Left cardiac atrium (tissue), 4 donors: Measurements from ENCODE around the gene IL10RB. TPM values are rescaled to one million over a fixed set of nuclear protein-coding genes. Genes with fewer than 3 reads are reported as not detected.
A peak's percentile ranks its signal among the peaks of the same experiment; 100 is the strongest.
"Not testable (repeated sequence)": the region's sequence is repeated elsewhere in the genome, so short reads cannot be mapped to it uniquely, and the experiment has no call there.

Source experiments
- ATAC-seq, 2 donors: fragments of 200-7000 bp; cut with Tn5 transposase; one replicate each; pipeline ENCODE4 v1.9.1; 2020; ENCODE audit warnings: mild to moderate bottlenecking in 2 of 2, moderate library complexity in 2 of 2
- DNase-seq: peaks from one replicate; pipeline ENCODE4 v3.0.0-alpha.2; 2020
- intact Hi-C, 2 donors: fragments of 100-400 bp; cut with DNase I; formaldehyde crosslinking; loops; one replicate each; pipeline versions ENCODE4 v1.14.1 to v1.15.1; 2022 to 2023
- long read RNA-seq: library from polyadenylated mRNA; unstranded; transcript quantifications from one replicate; pipeline ENCODE4 v2.0.0, GENCODE V29; 2021
- total RNA-seq, 2 donors: library from RNA; stranded (reverse); fragmentation: NEBNext Ultra II Directional; extraction: Animal tissue kit (Norgen Biotek cat#: 25700); gene quantifications; one replicate each; pipeline ENCODE4 v1.2.1, GENCODE V29; 2021
- donor health status: DM: no; HTN: yes; CAD: no.
- donor health status: DM: no; HTN: yes; CAD: no; lungs with severe emphysema.
- donor health status: DM: yes; HTN: yes; CAD: no.
- donor health status: Dilated cardiomyopathy.

Gene IL10RB
- 10 to 100 TPM; 14.9 to 16.7 TPM for total RNA-seq
- long read RNA-seq, transcript IL10RB-201 (7 exons, 1,963 nt): major isoform, 20 of 22 reads
- long read RNA-seq, partial matches to known transcripts: 0 of 22 reads
- long read RNA-seq, other reads (novel, unspliced or antisense): 1 of 22 reads

- ATAC-seq (peak; percentile 95 to 97), DNase-seq (peak; percentile 82)
- intact Hi-C loops: no loop called here
Measured at GRCh38 chr21:33266050-33266788, at the start of gene IL10RB. Gene IL10RB (plus strand): TSS chr21:33266367. CDS start chr21:33266466, 99 bp downstream.

- ATAC-seq (no peak), DNase-seq (no peak)
- intact Hi-C loops: no loop called here
Measured at GRCh38 chr21:33217138-33217520, 49.0 kb upstream of the IL10RB start.

DNA sequence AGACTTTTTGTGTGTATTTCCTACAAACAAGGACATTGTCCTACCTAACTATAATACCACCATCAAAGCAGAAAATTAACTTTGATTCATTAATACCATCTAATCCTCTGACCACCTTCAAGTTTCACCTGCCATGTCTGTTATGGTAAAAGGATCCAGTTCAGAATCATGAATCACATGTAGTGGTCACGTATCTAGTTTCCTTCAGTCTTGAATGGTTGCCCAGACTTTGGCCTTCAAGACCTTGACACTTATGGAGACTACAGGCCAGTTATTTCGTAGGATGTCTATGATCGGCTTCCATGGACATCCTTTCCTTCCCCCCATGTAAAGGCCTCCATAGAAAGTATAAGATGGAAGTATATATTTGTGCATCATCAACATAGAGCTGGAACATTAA is 46.9 kb upstream of the IL10RB start:
- intact Hi-C loops: no loop called here
- ATAC-seq (no peak), DNase-seq (no peak)

DNA sequence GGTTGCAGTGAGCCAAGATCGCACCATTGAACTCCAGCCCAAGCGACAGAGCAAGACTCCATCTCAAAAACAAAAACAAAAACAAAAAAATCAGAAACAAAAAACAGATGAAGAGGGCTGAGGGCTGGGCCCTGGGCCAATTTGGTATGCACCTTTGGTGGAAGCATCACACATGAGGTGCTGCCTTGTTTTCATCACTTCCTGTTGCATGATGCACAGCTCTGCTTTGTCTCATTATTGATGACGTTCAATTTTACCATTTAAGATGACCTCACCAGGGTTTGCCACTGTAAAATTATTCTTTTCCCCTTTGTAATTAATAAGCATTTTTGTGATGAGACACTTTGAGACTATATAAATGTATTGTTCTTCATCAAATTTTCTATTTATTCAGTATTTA is 46.2 kb upstream of the IL10RB start:
- intact Hi-C loops: no loop called here
- DNase-seq: no peak
- ATAC-seq: no peak

- intact Hi-C loops, ATAC-seq, DNase-seq: not testable (repeated sequence)
Measured at GRCh38 chr21:33225376-33225775, 40.8 kb upstream of the IL10RB start.

GRCh38 chr21:33228455-33228854 is 37.7 kb upstream of the IL10RB start:
- intact Hi-C loops: no loop called here
- ATAC-seq (no peak), DNase-seq (no peak)

GRCh38 chr21:33229099-33229783 is 36.9 kb upstream of the IL10RB start:
- intact Hi-C loops: no loop called here
- DNase-seq (no peak), ATAC-seq (no peak)

DNA sequence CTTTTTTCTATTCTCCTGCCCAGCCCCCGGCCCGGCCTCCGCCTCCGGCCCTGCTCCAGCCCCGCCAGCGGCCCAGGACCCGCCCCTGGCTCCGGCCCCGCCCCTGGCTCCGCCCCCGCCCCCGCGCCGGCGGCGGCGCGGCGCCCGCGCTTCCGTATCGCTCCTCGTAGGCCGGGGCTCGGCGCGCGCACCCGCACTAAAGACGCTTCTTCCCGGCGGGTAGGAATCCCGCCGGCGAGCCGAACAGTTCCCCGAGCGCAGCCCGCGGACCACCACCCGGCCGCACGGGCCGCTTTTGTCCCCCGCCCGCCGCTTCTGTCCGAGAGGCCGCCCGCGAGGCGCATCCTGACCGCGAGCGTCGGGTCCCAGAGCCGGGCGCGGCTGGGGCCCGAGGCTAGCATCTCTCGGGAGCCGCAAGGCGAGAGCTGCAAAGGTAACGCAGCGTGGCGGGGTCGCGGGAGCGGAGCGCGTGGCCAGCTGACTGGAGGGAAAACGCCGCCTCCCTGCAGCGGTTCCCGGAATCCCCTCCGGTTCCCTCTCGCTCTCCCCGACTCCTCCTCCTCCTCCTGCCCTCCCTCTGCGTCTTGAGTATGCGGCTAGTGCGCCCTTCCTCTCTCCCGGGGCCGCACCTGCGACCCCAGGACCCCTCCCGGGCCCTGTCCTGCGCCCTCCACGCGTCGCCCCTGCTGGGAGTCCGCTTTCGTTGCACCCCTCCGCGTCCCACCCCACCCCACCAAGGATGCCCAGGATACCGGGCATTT is 36.2 kb upstream of the IL10RB start, which contains the start of gene IFNAR2:
Gene IFNAR2, plus strand, starts transcription at position 155 of the 761 bp plus-strand sequence. CDS start 11,985 bp downstream, outside the sequence.
- intact Hi-C loops: no loop called here
- DNase-seq: peak; percentile 82
- peak; percentile 96 to 97 for ATAC-seq

- intact Hi-C loops: no loop called here
- peak; percentile 67 for DNase-seq
Measured at GRCh38 chr21:33230545-33231324, 35.4 kb upstream of the IL10RB start.

GRCh38 chr21:33231526-33231925 is 34.6 kb upstream of the IL10RB start:
- intact Hi-C loops: no loop called here
- ATAC-seq (no peak), DNase-seq (no peak)

More at GRCh38 chr21:33230545-33231324, 35.4 kb upstream of the IL10RB start:
- ATAC-seq: peak; percentile 59 to 67

DNA sequence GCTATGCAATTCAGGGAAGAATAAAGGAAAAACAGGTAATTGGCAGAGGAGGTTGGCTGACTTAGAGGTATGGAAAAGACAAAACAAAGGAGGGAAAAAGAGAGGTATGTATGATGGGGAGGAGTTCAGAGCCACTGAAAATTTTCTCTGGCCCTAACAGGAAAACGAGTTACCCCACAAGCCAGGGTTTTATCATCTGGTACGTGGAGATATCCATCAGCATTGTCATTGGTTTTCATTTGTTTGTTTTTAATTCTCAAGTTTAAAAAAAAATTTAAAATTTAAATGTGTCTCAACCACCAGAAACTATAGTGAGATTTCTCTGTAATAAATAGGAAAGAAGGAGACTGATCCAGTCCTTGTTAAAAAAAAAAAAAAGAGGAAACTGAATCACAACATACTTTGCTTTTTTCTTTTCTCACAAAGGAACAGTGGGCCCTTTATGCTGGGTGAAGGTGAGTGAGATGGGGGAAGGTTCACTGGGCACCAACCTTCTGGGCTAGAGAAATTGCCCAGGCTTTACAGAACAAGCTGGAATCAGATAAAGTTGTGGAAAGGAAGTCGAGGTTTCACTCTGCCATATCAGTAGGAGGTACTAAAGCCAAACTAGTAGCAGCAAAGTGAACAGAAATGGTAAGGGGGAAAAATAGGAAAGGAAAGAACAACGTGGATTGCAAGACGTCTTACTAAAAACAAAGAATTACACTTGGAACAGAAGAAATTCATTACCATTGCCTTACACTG is 33.7 kb upstream of the IL10RB start:
- intact Hi-C loops: no loop called here
- DNase-seq: no peak
- no peak for ATAC-seq

GRCh38 chr21:33234635-33235520 is 31.3 kb upstream of the IL10RB start:
- no peak for ATAC-seq
- intact Hi-C loops: no loop called here

GRCh38 chr21:33236013-33236686 is 30.0 kb upstream of the IL10RB start:
- DNase-seq: no peak
- intact Hi-C loops: no loop called here
- ATAC-seq: no peak

More at GRCh38 chr21:33234635-33235520, 31.3 kb upstream of the IL10RB start:
- no peak for DNase-seq

- ATAC-seq: no peak
- DNase-seq: no peak
- intact Hi-C loops: no loop called here
Measured at GRCh38 chr21:33236766-33237165, 29.4 kb upstream of the IL10RB start.

DNA sequence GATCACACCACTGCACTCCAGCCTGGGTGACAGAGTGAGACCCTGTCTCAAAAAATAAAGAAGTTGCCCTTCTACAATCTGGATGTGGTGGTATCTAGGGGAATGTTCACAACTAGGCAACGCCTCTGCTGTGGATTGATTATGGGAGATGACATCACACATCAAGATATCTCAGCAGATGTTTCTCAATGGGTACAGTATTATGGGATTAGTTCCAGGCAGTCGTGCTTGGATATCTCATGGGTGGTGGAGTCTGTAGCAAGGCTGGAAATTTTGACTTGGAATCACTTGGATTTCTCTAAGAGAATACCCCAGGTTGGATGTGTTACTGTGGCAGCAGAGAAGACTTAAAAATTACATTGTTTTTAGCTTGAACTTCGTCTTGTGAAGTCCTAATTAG is 28.7 kb upstream of the IL10RB start:
- ATAC-seq (no peak), DNase-seq (no peak)
- intact Hi-C loops: no loop called here

DNA sequence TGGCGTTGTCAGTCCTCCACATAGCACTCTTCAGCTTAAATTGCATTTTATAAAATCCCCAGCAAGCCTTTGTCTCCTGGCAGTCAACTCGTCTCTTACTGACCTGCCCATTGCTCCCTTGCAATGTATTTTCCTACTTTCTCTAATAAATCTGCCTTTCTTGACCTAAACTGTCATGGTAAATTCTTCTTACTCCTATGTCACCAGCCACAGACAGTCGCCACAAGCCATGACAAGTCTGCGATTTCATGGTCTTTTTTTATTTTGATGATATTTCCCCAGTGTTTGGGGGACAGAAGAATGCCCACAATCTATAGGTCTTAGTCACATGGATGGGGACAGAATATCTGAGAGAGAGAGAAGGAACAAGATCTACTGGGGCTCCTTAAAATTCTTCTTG is 28.0 kb upstream of the IL10RB start:
- intact Hi-C loops: no loop called here
- ATAC-seq (no peak), DNase-seq (no peak)
